Measurements from ENCODE around the gene SNX8. TPM values are rescaled to one million over a fixed set of nuclear protein-coding genes. Genes with fewer than 3 reads are reported as not detected.

The SNX8 gene
- polyA plus RNA-seq, 1 donor = 50.8 TPM

GRCh38 chr7:2248984-2249694 lies 65.1 kb downstream of the SNX8 start:
- Histone ChIP-seq H3K4me1 (ENCODE audit: control insufficient read depth, insufficient read depth, low read length) (peaks cover 7% of the 10 kb centered on the region), H3K36me3 (ENCODE audit: control insufficient read depth, insufficient read depth, low read length) (peaks cover 24% of the 10 kb centered on the region), H3K27ac (ENCODE audit: low read length) (peak overlapping the region; percentile 29), H3K27me3 (ENCODE audit: control insufficient read depth, insufficient read depth, low read length) (no peaks in the 10 kb centered on the region), H3K4me3 (ENCODE audit: low read length) (no peak overlapping the region), H3K9me3 (ENCODE audit: control insufficient read depth, low read depth, low read length) (no peaks in the 10 kb centered on the region)
- 80% methylated on average over 1 of the region's 24 CpGs for WGBS (ENCODE audit: insufficient coverage, low lambda C conversion rate)
- DNase-seq = peak in 1 of 2 donors; percentile 32

GRCh38 chr7:2247141-2247995 lies 66.9 kb downstream of the SNX8 start:
- Histone ChIP-seq H3K27ac (ENCODE audit: low read length) (no peak overlapping the region), H3K36me3 (ENCODE audit: control insufficient read depth, insufficient read depth, low read length) (peaks cover 13% of the 10 kb centered on the region), H3K27me3 (ENCODE audit: control insufficient read depth, insufficient read depth, low read length) (no peaks in the 10 kb centered on the region), H3K4me1 (ENCODE audit: control insufficient read depth, insufficient read depth, low read length) (peaks cover 25% of the 10 kb centered on the region), H3K4me3 (ENCODE audit: low read length) (no peak overlapping the region), H3K9me3 (ENCODE audit: control insufficient read depth, low read depth, low read length) (no peaks in the 10 kb centered on the region)
- no CpG with 5 or more reads among the region's 36 CpGs for WGBS (ENCODE audit: insufficient coverage, low lambda C conversion rate)
- DNase-seq = no peak

GRCh38 chr7:2245883-2246675 lies 68.2 kb downstream of the SNX8 start:
- peaks cover 7% of the 10 kb centered on the region for H3K36me3 ChIP-seq (ENCODE audit: control insufficient read depth, insufficient read depth, low read length)
- 100% methylated on average over 1 of the region's 22 CpGs for WGBS (ENCODE audit: insufficient coverage, low lambda C conversion rate)
- H3K4me1 ChIP-seq (ENCODE audit: control insufficient read depth, insufficient read depth, low read length) = peaks cover 25% of the 10 kb centered on the region
- no peak overlapping the region for H3K27ac ChIP-seq (ENCODE audit: low read length)
- H3K4me3 ChIP-seq (ENCODE audit: low read length) = no peak overlapping the region
- H3K9me3 ChIP-seq (ENCODE audit: control insufficient read depth, low read depth, low read length) = no peaks in the 10 kb centered on the region
- no peak for DNase-seq
- H3K27me3 ChIP-seq (ENCODE audit: control insufficient read depth, insufficient read depth, low read length) = no peaks in the 10 kb centered on the region

DNA sequence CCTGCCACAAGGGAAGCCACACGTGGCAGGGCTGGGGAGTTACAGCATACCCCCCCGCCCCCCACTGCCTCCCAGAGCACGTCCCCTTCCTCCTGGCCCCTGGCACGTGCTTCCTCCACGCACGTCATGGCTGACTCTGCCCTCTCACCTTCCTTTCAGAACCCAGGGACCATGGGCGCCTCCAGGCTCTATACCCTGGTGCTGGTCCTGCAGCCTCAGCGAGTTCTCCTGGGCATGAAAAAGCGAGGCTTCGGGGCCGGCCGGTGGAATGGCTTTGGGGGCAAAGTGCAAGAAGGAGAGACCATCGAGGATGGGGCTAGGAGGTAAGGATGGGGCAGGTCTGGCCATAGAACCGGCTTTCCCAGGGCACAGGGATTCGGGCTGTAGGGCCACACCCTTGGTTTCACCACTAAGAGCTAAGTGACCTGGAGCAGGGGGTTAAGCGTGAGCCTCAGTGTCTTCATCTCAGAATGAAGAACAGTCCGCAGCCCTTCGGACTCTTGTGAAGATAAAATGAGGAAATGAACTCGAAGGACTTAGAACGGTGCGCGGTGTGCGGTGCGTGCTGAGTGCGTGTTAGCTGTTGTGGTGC lies 69.7 kb downstream of the SNX8 start:
- WGBS (ENCODE audit: insufficient coverage, low lambda C conversion rate) = 60% methylated on average over 1 of the region's 25 CpGs

GRCh38 chr7:2243458-2243857 lies 70.8 kb downstream of the SNX8 start:
- no CpG with 5 or more reads among the region's 12 CpGs for WGBS (ENCODE audit: insufficient coverage, low lambda C conversion rate)
- DNase-seq = no peak
- Histone ChIP-seq H3K9me3 (ENCODE audit: control insufficient read depth, low read depth, low read length) (no peaks in the 10 kb centered on the region), H3K4me3 (ENCODE audit: low read length) (no peak overlapping the region), H3K27me3 (ENCODE audit: control insufficient read depth, insufficient read depth, low read length) (no peaks in the 10 kb centered on the region), H3K36me3 (ENCODE audit: control insufficient read depth, insufficient read depth, low read length) (peaks cover 7% of the 10 kb centered on the region), H3K27ac (ENCODE audit: low read length) (no peak overlapping the region), H3K4me1 (ENCODE audit: control insufficient read depth, insufficient read depth, low read length) (peaks cover 22% of the 10 kb centered on the region)

More for the DNA sequence above, 69.7 kb downstream of the SNX8 start:
- peak; percentile 51 to 76 for DNase-seq
- peaks cover 23% of the 10 kb centered on the region for H3K4me1 ChIP-seq (ENCODE audit: control insufficient read depth, insufficient read depth, low read length)
- no peaks in the 10 kb centered on the region for H3K27me3 ChIP-seq (ENCODE audit: control insufficient read depth, insufficient read depth, low read length)
- H3K36me3 ChIP-seq (ENCODE audit: control insufficient read depth, insufficient read depth, low read length) = peaks cover under 1% of the 10 kb centered on the region
- no peak overlapping the region for H3K4me3 ChIP-seq (ENCODE audit: low read length)
- no peak overlapping the region for H3K27ac ChIP-seq (ENCODE audit: low read length)
- no peaks in the 10 kb centered on the region for H3K9me3 ChIP-seq (ENCODE audit: control insufficient read depth, low read depth, low read length)

GRCh38 chr7:2242541-2243429 lies 71.5 kb downstream of the SNX8 start:
- Histone ChIP-seq H3K9me3 (ENCODE audit: control insufficient read depth, low read depth, low read length) (no peaks in the 10 kb centered on the region), H3K36me3 (ENCODE audit: control insufficient read depth, insufficient read depth, low read length) (peaks cover 14% of the 10 kb centered on the region), H3K27ac (ENCODE audit: low read length) (peak overlapping the region; percentile 10), H3K27me3 (ENCODE audit: control insufficient read depth, insufficient read depth, low read length) (no peaks in the 10 kb centered on the region), H3K4me3 (ENCODE audit: low read length) (peak overlapping the region; percentile 78), H3K4me1 (ENCODE audit: control insufficient read depth, insufficient read depth, low read length) (peaks cover 22% of the 10 kb centered on the region)
- DNase-seq = peak in 1 of 2 donors; percentile 54
- WGBS (ENCODE audit: insufficient coverage, low lambda C conversion rate) = no CpG with 5 or more reads among the region's 21 CpGs

DNA sequence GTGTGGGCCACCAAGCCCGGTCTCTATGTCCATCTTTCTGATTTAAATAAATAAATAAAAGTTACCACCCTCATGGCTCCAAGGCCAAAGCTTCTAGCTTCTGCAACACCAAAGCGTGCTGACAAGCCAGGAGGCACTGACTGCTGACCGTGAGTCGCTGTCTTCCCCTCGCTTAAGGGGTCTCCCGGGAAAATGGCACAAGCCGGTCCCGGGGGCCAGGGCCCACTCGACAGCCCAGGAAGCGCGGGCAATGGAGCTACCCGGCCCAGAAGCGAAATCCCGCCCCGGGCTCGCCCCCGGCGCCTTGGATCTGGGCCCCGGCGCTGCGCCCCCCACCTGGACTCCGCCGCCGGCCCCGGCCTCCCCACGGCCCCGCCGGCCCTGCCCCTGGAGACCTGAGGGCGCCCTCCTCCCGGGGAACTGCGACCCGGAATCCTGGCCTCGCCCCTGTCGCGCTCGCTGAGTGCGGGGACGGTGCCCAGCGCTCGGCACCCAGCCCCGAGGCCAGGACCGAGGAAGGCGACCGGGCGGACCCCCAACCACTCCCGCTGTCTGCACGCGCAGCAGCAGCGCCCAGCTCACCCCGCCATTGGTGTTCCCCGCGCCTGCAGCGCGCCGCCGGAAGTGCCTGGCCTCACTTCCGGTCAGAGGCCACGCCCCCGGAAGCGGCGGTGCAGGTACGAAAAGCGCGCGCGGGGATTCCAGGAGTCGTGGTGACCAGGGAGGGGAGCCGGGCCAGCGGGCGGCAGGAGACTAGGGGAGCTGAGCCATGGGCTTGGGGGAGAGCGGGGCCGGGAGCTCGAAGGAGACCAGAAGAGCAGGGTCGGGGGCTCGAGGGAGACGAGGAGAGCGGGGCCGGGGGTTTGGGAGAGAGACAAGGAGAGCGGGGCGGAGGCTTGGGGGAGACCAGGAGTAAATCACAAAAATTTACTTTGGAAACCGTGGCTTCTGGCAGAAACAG lies 72.4 kb downstream of the SNX8 start, which contains the start of the genes MRM2 and NUDT1:
MRM2 (minus strand) TSS at position 626 of the 961 bp plus-strand sequence; CDS start at position 590, 36 bp downstream.
NUDT1 (plus strand) TSS at position 647 of the 961 bp plus-strand sequence. CDS start 2,349 bp downstream, outside the sequence.
- Histone ChIP-seq H3K9me3 (ENCODE audit: control insufficient read depth, low read depth, low read length) (no peaks in the 10 kb centered on the region), H3K4me1 (ENCODE audit: control insufficient read depth, insufficient read depth, low read length) (peaks cover 22% of the 10 kb centered on the region), H3K36me3 (ENCODE audit: control insufficient read depth, insufficient read depth, low read length) (peaks cover 21% of the 10 kb centered on the region), H3K27ac (ENCODE audit: low read length) (peak within 1 kb of the TSS; percentile 10), H3K4me3 (ENCODE audit: low read length) (peak within 1 kb of the TSS; percentile 78), H3K27me3 (ENCODE audit: control insufficient read depth, insufficient read depth, low read length) (no peaks in the 10 kb centered on the region)
- DNase-seq = peak; percentile 70 to 74
- 10% methylated on average over 4 of the region's 81 CpGs for WGBS (ENCODE audit: insufficient coverage, low lambda C conversion rate)

DNA sequence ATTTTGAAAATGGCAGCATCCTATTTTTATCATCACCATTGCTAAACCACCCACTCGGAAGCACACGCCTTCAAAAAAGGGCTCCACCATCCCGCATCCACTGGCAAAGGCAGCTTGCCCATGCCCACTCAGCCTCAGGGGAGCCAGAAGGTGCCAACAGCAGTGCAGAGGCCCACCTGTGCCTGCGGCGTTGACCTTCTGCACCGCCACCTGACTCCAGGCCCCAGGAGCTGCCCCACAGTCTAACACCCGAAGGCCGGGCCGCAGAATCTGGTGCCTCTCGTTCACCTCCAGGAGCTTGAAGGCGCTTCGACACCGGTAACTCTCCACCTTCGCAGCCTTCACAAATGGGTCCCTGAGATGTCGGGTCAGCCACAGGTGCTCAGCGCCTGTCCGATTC lies 75.0 kb downstream of the SNX8 start:
- no peak overlapping the region for H3K4me3 ChIP-seq (ENCODE audit: low read length)
- peaks cover 18% of the 10 kb centered on the region for H3K4me1 ChIP-seq (ENCODE audit: control insufficient read depth, insufficient read depth, low read length)
- WGBS (ENCODE audit: insufficient coverage, low lambda C conversion rate) = no CpG with 5 or more reads among the region's 17 CpGs
- H3K27me3 ChIP-seq (ENCODE audit: control insufficient read depth, insufficient read depth, low read length) = no peaks in the 10 kb centered on the region
- no peaks in the 10 kb centered on the region for H3K9me3 ChIP-seq (ENCODE audit: control insufficient read depth, low read depth, low read length)
- no peak overlapping the region for H3K27ac ChIP-seq (ENCODE audit: low read length)
- DNase-seq = no peak
- peaks cover 38% of the 10 kb centered on the region for H3K36me3 ChIP-seq (ENCODE audit: control insufficient read depth, insufficient read depth, low read length)
